ENCODE data around the gene SEMA4G.

GRCh38 chr10:101000915-101001658, 31.8 kb downstream of the SEMA4G start:
- TF ChIP-seq YY1 (IDR thresholded peaks at IDR 0.05; ENCODE audit: insufficient read depth, insufficient read length): no peak
- no peak for TF ChIP-seq ZNF274 (IDR thresholded peaks at IDR 0.05; ENCODE audit: low read depth, low read length)
- TF ChIP-seq SUZ12 (IDR thresholded peaks at IDR 0.05; ENCODE audit: extremely low read depth, insufficient read depth, insufficient read length): no peak

Data from NT2/D1 (cell line).